Stimulated activated CD4-positive, alpha-beta T cell treated with anti-CD3 and anti-CD28 coated beads, Interleukin-12 subunit alpha, Interleukin-12 subunit beta, amount 100 ng/mL, for 48 hours (primary cell): ENCODE data around the gene ZNF423.
A peak's percentile ranks its signal among the peaks of the same experiment; 100 is the strongest.

Source experiments
- DNase-seq, 3 donors: peaks; one replicate each; pipeline ENCODE4 v3.0.0-alpha.2; 2020; ENCODE audit warnings: low read depth in 2 of 3, low spot score in 1 of 3

The ZNF423 gene

GRCh38 chr16:49465661-49466528 is 390.0 kb downstream of the ZNF423 start:
- DNase-seq = no peak

- no peak for DNase-seq
Observed at GRCh38 chr16:49464877-49465504, 390.9 kb downstream of the ZNF423 start.

GRCh38 chr16:49464093-49464492 is 391.8 kb downstream of the ZNF423 start:
- DNase-seq = no peak

GRCh38 chr16:49463529-49463928 is 392.4 kb downstream of the ZNF423 start:
- DNase-seq = peak; percentile 19 to 50 (median 50)

GRCh38 chr16:49462989-49463371 is 392.9 kb downstream of the ZNF423 start:
- no peak for DNase-seq

- DNase-seq = no peak
Observed at GRCh38 chr16:49462362-49462988, 393.4 kb downstream of the ZNF423 start.

- DNase-seq = no peak
Observed at GRCh38 chr16:49461517-49461951, 394.4 kb downstream of the ZNF423 start.

GRCh38 chr16:49460786-49461470 is 395.0 kb downstream of the ZNF423 start:
- no peak for DNase-seq

GRCh38 chr16:49459953-49460735 is 395.8 kb downstream of the ZNF423 start:
- DNase-seq = no peak

GRCh38 chr16:49458656-49459445 is 397.1 kb downstream of the ZNF423 start:
- no peak for DNase-seq

GRCh38 chr16:49458243-49458642 is 397.7 kb downstream of the ZNF423 start:
- no peak for DNase-seq

GRCh38 chr16:49457196-49457595 is 398.7 kb downstream of the ZNF423 start:
- DNase-seq = no peak

GRCh38 chr16:49456763-49457162 is 399.1 kb downstream of the ZNF423 start:
- DNase-seq = no peak

GRCh38 chr16:49455991-49456745 is 399.7 kb downstream of the ZNF423 start:
- DNase-seq = no peak

- DNase-seq = no peak
Observed at GRCh38 chr16:49455181-49455990, 400.5 kb downstream of the ZNF423 start.

GRCh38 chr16:49454426-49455180 is 401.3 kb downstream of the ZNF423 start:
- no peak for DNase-seq

GRCh38 chr16:49453983-49454382 is 401.9 kb downstream of the ZNF423 start:
- DNase-seq = no peak

GRCh38 chr16:49453021-49453420 is 402.9 kb downstream of the ZNF423 start:
- no peak for DNase-seq
